Endodermal cell (in vitro differentiated cells): ENCODE measurements around the gene ERICH6. TPM values are rescaled to one million over a fixed set of nuclear protein-coding genes. Genes with fewer than 3 reads are reported as not detected.

Experiments used
- DNase-seq: peaks from one replicate; pipeline ENCODE4 v3.0.0-alpha.2; 2017
- H3K27ac ChIP-seq: 2 replicates; pipeline ENCODE4 v1.5.1; 2013; ENCODE audit warnings: mild to moderate bottlenecking, low read depth, low read length, moderate library complexity
- H3K27me3 ChIP-seq: 2 replicates; pipeline ENCODE4 v1.6.1; 2013; ENCODE audit warnings: mild to moderate bottlenecking, low read length, moderate library complexity; ENCODE audit not compliant: insufficient read depth, control insufficient read depth, poor library complexity, severe bottlenecking
- H3K36me3 ChIP-seq: 2 replicates; pipeline ENCODE4 v1.7.0; 2013; ENCODE audit warnings: mild to moderate bottlenecking, low read length, moderate library complexity; ENCODE audit not compliant: control insufficient read depth, insufficient read depth
- H3K4me1 ChIP-seq: one replicate; pipeline ENCODE4 v1.7.0; 2013; ENCODE audit warnings: low read length; ENCODE audit not compliant: control insufficient read depth, insufficient read depth
- H3K4me3 ChIP-seq: 2 replicates; pipeline ENCODE4 v1.5.1; 2013; ENCODE audit warnings: mild to moderate bottlenecking, low read length, moderate library complexity
- H3K9ac ChIP-seq: 2 replicates; pipeline ENCODE4 v1.6.1; 2013; ENCODE audit warnings: mild to moderate bottlenecking, low read length, moderate library complexity; ENCODE audit not compliant: poor library complexity, severe bottlenecking; ENCODE audit errors: extremely low read depth
- H3K9me3 ChIP-seq: 2 replicates; pipeline ENCODE4 v1.6.1; 2013; ENCODE audit warnings: mild to moderate bottlenecking, low read length, moderate library complexity; ENCODE audit not compliant: control insufficient read depth
- H3K27ac Mint-ChIP-seq: 2 replicates; pipeline ENCODE4 v1.8.0; 2020; ENCODE audit warnings: mixed read lengths
- H3K27me3 Mint-ChIP-seq: 2 replicates; pipeline ENCODE4 v1.8.0; 2021; ENCODE audit warnings: mild to moderate bottlenecking, mixed read lengths; ENCODE audit not compliant: insufficient read depth
- H3K36me3 Mint-ChIP-seq: 2 replicates; pipeline ENCODE4 v1.8.0; 2020; ENCODE audit warnings: low read depth, mixed read lengths
- H3K4me1 Mint-ChIP-seq: 2 replicates; pipeline ENCODE4 v1.8.0; 2020; ENCODE audit warnings: mixed read lengths
- H3K4me3 Mint-ChIP-seq: 2 replicates; pipeline ENCODE4 v1.8.0; 2020; ENCODE audit warnings: mild to moderate bottlenecking, moderate library complexity, mixed read lengths
- H3K9me3 Mint-ChIP-seq: 2 replicates; pipeline ENCODE4 v1.8.0; 2020; ENCODE audit warnings: mild to moderate bottlenecking, mixed read lengths
- CTCF ChIP-seq: fragments of 200-600 bp; sonication (generic); conservative IDR thresholded peaks from 2 replicates; pipeline ENCODE4 v1.5.0; 2021; ENCODE audit warnings: antibody characterized with exemption, mild to moderate bottlenecking
- WGBS, 2 experiments: methylation state at CpG; one replicate each; pipeline versions ENCODE4 v1.1.5 to v1.1.7; 2013; ENCODE audit warnings: missing lambda C conversion rate in 2 of 2, mixed read lengths in 1 of 2; ENCODE audit not compliant: insufficient coverage in 1 of 2, insufficient read length in 1 of 2; 5-methylcytosine and 5-hydroxymethylcytosine counted together
- total RNA-seq, 2 donors: library from RNA; stranded (reverse); fragmentation: NEBNext Ultra II Directional in 1 of 2; extraction: Animal tissue kit (Norgen Biotek cat#: 25700) in 1 of 2; gene quantifications; 2 replicates in 1 of 2; 3 replicates in 1 of 2; pipeline ENCODE4 v1.2.1, GENCODE V29; 2021

ERICH6 gene
- total RNA-seq, 2 donors from 2014 or later = 0.42 TPM; not detected in 1

GRCh38 chr3:150680562-150680961 is 23.2 kb downstream of the ERICH6 start:
- 93 to 98% methylated on average over 5 of the region's 5 CpGs for WGBS, 2 experiments
- Histone ChIP-seq H3K27me3 (no peaks in the 10 kb centered on the region), H3K4me3 (no peak overlapping the region), H3K9me3 (peaks cover 15% of the 10 kb centered on the region), H3K27ac (no peak overlapping the region), H3K36me3 (no peaks in the 10 kb centered on the region), H3K9ac (no peak overlapping the region), H3K4me1 (no peaks in the 10 kb centered on the region)
- no peak overlapping the region for H3K4me3 Mint-ChIP-seq
- DNase-seq = no peak
- H3K4me1 Mint-ChIP-seq = no peaks in the 10 kb centered on the region
- no peaks in the 10 kb centered on the region for H3K27me3 Mint-ChIP-seq
- H3K36me3 Mint-ChIP-seq = no peaks in the 10 kb centered on the region
- TF ChIP-seq CTCF = no peak
- peaks cover 12% of the 10 kb centered on the region for H3K9me3 Mint-ChIP-seq
- no peak overlapping the region for H3K27ac Mint-ChIP-seq

GRCh38 chr3:150675587-150675986 is 28.1 kb downstream of the ERICH6 start:
- peaks cover 25% of the 10 kb centered on the region for H3K9me3 ChIP-seq
- H3K9me3 Mint-ChIP-seq = peaks cover 23% of the 10 kb centered on the region
- no peak for TF ChIP-seq CTCF
- no peaks in the 10 kb centered on the region for H3K4me1 ChIP-seq
- no peaks in the 10 kb centered on the region for H3K36me3 ChIP-seq
- H3K27ac ChIP-seq = no peak overlapping the region
- H3K27me3 ChIP-seq = no peaks in the 10 kb centered on the region
- peaks cover 1% of the 10 kb centered on the region for H3K27me3 Mint-ChIP-seq
- no peak overlapping the region for H3K9ac ChIP-seq
- DNase-seq = no peak
- no peaks in the 10 kb centered on the region for H3K36me3 Mint-ChIP-seq
- no peaks in the 10 kb centered on the region for H3K4me1 Mint-ChIP-seq
- no peak overlapping the region for H3K4me3 ChIP-seq
- no peak overlapping the region for H3K4me3 Mint-ChIP-seq
- no peak overlapping the region for H3K27ac Mint-ChIP-seq

GRCh38 chr3:150673966-150674365 is 29.8 kb downstream of the ERICH6 start:
- H3K9me3 ChIP-seq = peaks cover 25% of the 10 kb centered on the region
- Mint-ChIP-seq H3K27ac (no peak overlapping the region), H3K27me3 (peaks cover 10% of the 10 kb centered on the region), H3K4me1 (no peaks in the 10 kb centered on the region), H3K9me3 (peaks cover 23% of the 10 kb centered on the region), H3K36me3 (no peaks in the 10 kb centered on the region), H3K4me3 (no peak overlapping the region)
- H3K36me3 ChIP-seq = no peaks in the 10 kb centered on the region
- no peak overlapping the region for H3K9ac ChIP-seq
- WGBS, 2 experiments = 90 to 96% methylated on average over 2 to 3 of the region's 3 CpGs
- no peak overlapping the region for H3K27ac ChIP-seq
- H3K4me1 ChIP-seq = no peaks in the 10 kb centered on the region
- H3K4me3 ChIP-seq = no peak overlapping the region
- no peak for DNase-seq
- no peak for TF ChIP-seq CTCF
- no peaks in the 10 kb centered on the region for H3K27me3 ChIP-seq
